Astrocyte (in vitro differentiated cells and primary cell): Measurements from ENCODE around the gene HMMR. TPM values are rescaled to one million over a fixed set of nuclear protein-coding genes. Genes with fewer than 3 reads are reported as not detected.

ENCODE experiments used
- DNase-seq: peaks from one replicate; pipeline ENCODE4 v3.0.0-alpha.2; 2010; ENCODE audit warnings: low read depth
- FAIRE-seq: peaks from 2 replicates; lab custom pipeline; 2011; peaks lifted over from hg19 to GRCh38; lab: Jason Lieb, UNC
- H2AFZ ChIP-seq: 2 replicates; pipeline ENCODE4 v1.6.0; 2012; ENCODE audit warnings: low read depth, low read length, inconsistent platforms
- H3K27ac ChIP-seq: 2 replicates; pipeline ENCODE4 v1.5.1; 2011; ENCODE audit warnings: low read depth, low read length, inconsistent platforms
- H3K27me3 ChIP-seq: 2 replicates; pipeline ENCODE4 v1.6.0; 2011; ENCODE audit warnings: low read length, inconsistent platforms; ENCODE audit not compliant: insufficient read depth
- H3K36me3 ChIP-seq: 2 replicates; pipeline ENCODE4 v1.5.1; 2011; ENCODE audit warnings: low read length, inconsistent platforms; ENCODE audit not compliant: insufficient read depth
- H3K4me1 ChIP-seq: 2 replicates; pipeline ENCODE4 v1.5.1; 2011; ENCODE audit warnings: low read length, inconsistent platforms; ENCODE audit not compliant: insufficient read depth
- H3K4me2 ChIP-seq: 2 replicates; pipeline ENCODE4 v1.6.0; 2012; ENCODE audit warnings: low read length, inconsistent platforms
- H3K4me3 ChIP-seq: 2 replicates; pipeline ENCODE4 v1.5.1; 2011; ENCODE audit warnings: low read depth, mild to moderate bottlenecking, low read length, inconsistent platforms; ENCODE audit not compliant: insufficient read depth
- H3K79me2 ChIP-seq: 2 replicates; pipeline ENCODE4 v1.6.0; 2012; ENCODE audit warnings: mild to moderate bottlenecking, low read length, inconsistent platforms; ENCODE audit not compliant: insufficient read depth
- H3K9ac ChIP-seq: 2 replicates; pipeline ENCODE4 v1.6.0; 2012; ENCODE audit warnings: mild to moderate bottlenecking, low read length, inconsistent platforms
- H3K9me3 ChIP-seq: 2 replicates; pipeline ENCODE4 v1.5.1; 2012; ENCODE audit warnings: low read depth, mild to moderate bottlenecking, low read length, inconsistent platforms; ENCODE audit not compliant: insufficient read depth
- H4K20me1 ChIP-seq: 2 replicates; pipeline ENCODE4 v1.6.0; 2012; ENCODE audit warnings: low read length, inconsistent platforms; ENCODE audit not compliant: insufficient read depth
- H3K27ac Mint-ChIP-seq: one replicate; pipeline ENCODE4 v1.8.0; 2021; ENCODE audit warnings: mild to moderate bottlenecking, mixed read lengths; ENCODE audit not compliant: unreplicated experiment
- H3K27me3 Mint-ChIP-seq: one replicate; pipeline ENCODE4 v1.8.0; 2021; ENCODE audit warnings: low read depth, mixed read lengths; ENCODE audit not compliant: unreplicated experiment
- H3K36me3 Mint-ChIP-seq: one replicate; pipeline ENCODE4 v1.8.0; 2021; ENCODE audit warnings: low read depth, mixed read lengths; ENCODE audit not compliant: unreplicated experiment
- H3K4me1 Mint-ChIP-seq: one replicate; pipeline ENCODE4 v1.8.0; 2021; ENCODE audit warnings: low read depth, mixed read lengths; ENCODE audit not compliant: unreplicated experiment
- H3K4me3 Mint-ChIP-seq: one replicate; pipeline ENCODE4 v1.8.0; 2021; ENCODE audit warnings: mild to moderate bottlenecking, moderate library complexity, mixed read lengths; ENCODE audit not compliant: unreplicated experiment
- H3K9me3 Mint-ChIP-seq: one replicate; pipeline ENCODE4 v1.8.0; 2021; ENCODE audit warnings: mild to moderate bottlenecking, mixed read lengths; ENCODE audit not compliant: unreplicated experiment
- CTCF ChIP-seq: IDR thresholded peaks from 2 replicates; pipeline ENCODE4 v1.5.1; 2011; ENCODE audit warnings: low read depth, mild to moderate bottlenecking, inconsistent platforms, low read length, moderate library complexity; ENCODE audit not compliant: insufficient read depth
- EZH2 ChIP-seq: IDR thresholded peaks from 2 replicates; pipeline ENCODE4 v1.6.1; 2012; ENCODE audit warnings: mild to moderate bottlenecking, low read length, inconsistent platforms; ENCODE audit not compliant: insufficient read depth
- total RNA-seq: library from RNA; stranded (reverse); gene quantifications from 2 replicates; pipeline ENCODE4 v1.2.1, GENCODE V29; 2021

HMMR gene
- total RNA-seq, 1 donor from 2014 or later: 4.0 TPM

GRCh38 chr5:163525096-163525495 lies 64.7 kb downstream of the HMMR start:
- Mint-ChIP-seq H3K27ac (no peak overlapping the region), H3K27me3 (no peaks in the 10 kb centered on the region), H3K36me3 (peaks cover 4% of the 10 kb centered on the region), H3K4me3 (no peak overlapping the region), H3K4me1 (no peaks in the 10 kb centered on the region), H3K9me3 (no peaks in the 10 kb centered on the region)
- no peak overlapping the region for H3K9ac ChIP-seq
- DNase-seq (no peak), FAIRE-seq (no peak)
- no peak overlapping the region for H3K4me2 ChIP-seq
- H3K4me1 ChIP-seq: no peaks in the 10 kb centered on the region
- no peak overlapping the region for H2AFZ ChIP-seq
- TF ChIP-seq EZH2 (no peak), CTCF (no peak)
- H3K36me3 ChIP-seq: peaks cover 5% of the 10 kb centered on the region
- H3K27me3 ChIP-seq: no peaks in the 10 kb centered on the region
- no peaks in the 10 kb centered on the region for H3K9me3 ChIP-seq
- H3K4me3 ChIP-seq: no peak overlapping the region
- no peak overlapping the region for H3K27ac ChIP-seq
- no peaks in the 10 kb centered on the region for H4K20me1 ChIP-seq
- no peaks in the 10 kb centered on the region for H3K79me2 ChIP-seq

- Histone ChIP-seq H3K27me3 (no peaks in the 10 kb centered on the region), H3K4me2 (no peak overlapping the region), H3K4me1 (no peaks in the 10 kb centered on the region), H3K9ac (no peak overlapping the region), H4K20me1 (no peaks in the 10 kb centered on the region), H3K27ac (no peak overlapping the region), H3K36me3 (no peaks in the 10 kb centered on the region), H3K4me3 (no peak overlapping the region), H3K9me3 (no peaks in the 10 kb centered on the region), H2AFZ (no peak overlapping the region), H3K79me2 (no peaks in the 10 kb centered on the region)
- H3K4me3 Mint-ChIP-seq: no peak overlapping the region
- H3K27ac Mint-ChIP-seq: no peak overlapping the region
- no peak for FAIRE-seq
- TF ChIP-seq EZH2 (no peak), CTCF (no peak)
- H3K4me1 Mint-ChIP-seq: no peaks in the 10 kb centered on the region
- no peaks in the 10 kb centered on the region for H3K9me3 Mint-ChIP-seq
- DNase-seq: no peak
- H3K27me3 Mint-ChIP-seq: no peaks in the 10 kb centered on the region
- peaks cover 2% of the 10 kb centered on the region for H3K36me3 Mint-ChIP-seq
Observed at GRCh38 chr5:163529698-163530097, 69.3 kb downstream of the HMMR start.

GRCh38 chr5:163531272-163531671 lies 70.8 kb downstream of the HMMR start:
- Mint-ChIP-seq H3K27me3 (no peaks in the 10 kb centered on the region), H3K9me3 (no peaks in the 10 kb centered on the region), H3K4me3 (no peak overlapping the region), H3K36me3 (peaks cover 2% of the 10 kb centered on the region), H3K4me1 (no peaks in the 10 kb centered on the region), H3K27ac (no peak overlapping the region)
- H3K27me3 ChIP-seq: no peaks in the 10 kb centered on the region
- no peaks in the 10 kb centered on the region for H3K36me3 ChIP-seq
- no peaks in the 10 kb centered on the region for H3K9me3 ChIP-seq
- H3K4me2 ChIP-seq: no peak overlapping the region
- no peak for TF ChIP-seq CTCF
- no peak for TF ChIP-seq EZH2
- no peak overlapping the region for H2AFZ ChIP-seq
- FAIRE-seq (no peak), DNase-seq (no peak)
- no peaks in the 10 kb centered on the region for H3K79me2 ChIP-seq
- H3K4me1 ChIP-seq: no peaks in the 10 kb centered on the region
- H3K9ac ChIP-seq: no peak overlapping the region
- no peak overlapping the region for H3K4me3 ChIP-seq
- no peak overlapping the region for H3K27ac ChIP-seq
- H4K20me1 ChIP-seq: no peaks in the 10 kb centered on the region
